ENCODE measurements around the gene ALKBH8. TPM values are rescaled to one million over a fixed set of nuclear protein-coding genes. Genes with fewer than 3 reads are reported as not detected.

The ALKBH8 gene
- total and polyA plus RNA-seq, 2 of the 13 experiments (the other 11 are each of a cell fraction or from before 2014, with no cell fraction given) = 2.4 to 9.1 TPM

DNA sequence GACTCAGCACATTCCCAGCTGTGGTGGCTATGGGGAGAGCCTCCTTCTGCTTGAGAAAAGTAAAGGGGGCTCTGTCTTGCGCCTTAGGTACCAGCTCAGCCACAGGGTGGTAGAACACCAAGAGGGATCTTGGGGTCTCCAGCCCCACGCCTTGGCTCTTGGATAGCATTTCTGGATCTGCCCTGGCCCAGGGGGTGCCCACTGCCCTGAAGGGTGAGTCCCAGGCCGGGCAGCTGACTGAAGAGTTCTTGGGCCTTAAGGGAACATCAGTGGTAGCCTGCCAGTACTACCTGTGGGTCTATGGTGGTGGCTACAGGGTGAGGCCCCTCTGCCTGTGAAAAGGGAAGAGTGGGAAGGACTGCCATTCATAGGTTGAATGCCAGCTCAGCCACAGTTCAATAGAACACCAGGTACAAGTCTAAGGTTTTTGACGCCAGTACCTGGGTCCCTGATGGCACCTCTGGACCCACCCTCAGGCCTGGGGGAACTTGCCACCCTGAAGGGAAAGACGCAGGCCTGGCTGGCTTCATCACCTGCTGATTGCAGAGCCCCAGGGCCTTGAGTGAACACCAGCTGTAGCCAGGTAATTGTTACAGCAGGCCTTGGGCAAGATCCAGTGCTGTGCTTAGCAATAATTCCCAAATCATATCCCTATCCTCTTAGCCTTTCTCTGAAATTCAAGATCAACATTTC lies 111.8 kb downstream of the ALKBH8 start (continued):
- TF ChIP-seq CREB3 (CRISPR knock-in tag; IDR thresholded peaks at IDR 0.05) (no peak), CHD4 (IDR thresholded peaks at IDR 0.05; ENCODE audit: borderline replicate concordance, low read length) (no peak), CHCHD3 (CRISPR knock-in tag; IDR thresholded peaks at IDR 0.05) (no peak), MEF2D (CRISPR knock-in tag; IDR thresholded peaks at IDR 0.05) (no peak), ZNF724P (CRISPR knock-in tag; IDR thresholded peaks at IDR 0.05; ENCODE audit: borderline replicate concordance) (no peak), ZNF549 (CRISPR knock-in tag; IDR thresholded peaks at IDR 0.05) (no peak), ZNF766 (CRISPR knock-in tag; IDR thresholded peaks at IDR 0.05; ENCODE audit: borderline replicate concordance) (no peak), TSC22D2 (CRISPR knock-in tag; IDR thresholded peaks at IDR 0.05; ENCODE audit: borderline replicate concordance) (no peak), NR2F1 (CRISPR knock-in tag; IDR thresholded peaks at IDR 0.05) (no peak), ZBTB7A (CRISPR knock-in tag; IDR thresholded peaks at IDR 0.05) (no peak)
- TF ChIP-seq, protein P1, sequence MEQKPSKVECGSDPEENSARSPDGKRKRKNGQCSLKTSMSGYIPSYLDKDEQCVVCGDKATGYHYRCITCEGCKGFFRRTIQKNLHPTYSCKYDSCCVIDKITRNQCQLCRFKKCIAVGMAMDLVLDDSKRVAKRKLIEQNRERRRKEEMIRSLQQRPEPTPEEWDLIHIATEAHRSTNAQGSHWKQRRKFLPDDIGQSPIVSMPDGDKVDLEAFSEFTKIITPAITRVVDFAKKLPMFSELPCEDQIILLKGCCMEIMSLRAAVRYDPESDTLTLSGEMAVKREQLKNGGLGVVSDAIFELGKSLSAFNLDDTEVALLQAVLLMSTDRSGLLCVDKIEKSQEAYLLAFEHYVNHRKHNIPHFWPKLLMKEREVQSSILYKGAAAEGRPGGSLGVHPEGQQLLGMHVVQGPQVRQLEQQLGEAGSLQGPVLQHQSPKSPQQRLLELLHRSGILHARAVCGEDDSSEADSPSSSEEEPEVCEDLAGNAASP (CRISPR knock-in tag; IDR thresholded peaks at IDR 0.05; ENCODE audit: borderline replicate concordance) = no peak
- TF ChIP-seq, protein P2, sequence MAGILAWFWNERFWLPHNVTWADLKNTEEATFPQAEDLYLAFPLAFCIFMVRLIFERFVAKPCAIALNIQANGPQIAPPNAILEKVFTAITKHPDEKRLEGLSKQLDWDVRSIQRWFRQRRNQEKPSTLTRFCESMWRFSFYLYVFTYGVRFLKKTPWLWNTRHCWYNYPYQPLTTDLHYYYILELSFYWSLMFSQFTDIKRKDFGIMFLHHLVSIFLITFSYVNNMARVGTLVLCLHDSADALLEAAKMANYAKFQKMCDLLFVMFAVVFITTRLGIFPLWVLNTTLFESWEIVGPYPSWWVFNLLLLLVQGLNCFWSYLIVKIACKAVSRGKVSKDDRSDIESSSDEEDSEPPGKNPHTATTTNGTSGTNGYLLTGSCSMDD (CRISPR knock-in tag; IDR thresholded peaks at IDR 0.05) = no peak

Other genes starting within 250 kb of the ALKBH8 start
- 18.6 and 24.5 TPM in 2 replicates for gene CWF19L2, start 107.9 kb downstream of the ALKBH8 start, total RNA-seq (2016; rRNA removed; fragmentation: Illumina TruSeq; extraction: Trizol)
- gene CWF19L2, start 107.9 kb downstream of the ALKBH8 start, polyA plus RNA-seq (2011; rRNA removed) = 1.3 and 2.2 TPM in 2 replicates
- gene ELMOD1, start 25.4 kb upstream of the ALKBH8 start, total RNA-seq (2016; rRNA removed; fragmentation: Illumina TruSeq; extraction: Trizol) = not detected in 2 replicates
- 0.05 TPM in 1 of 2 replicates, not detected in the other for gene ELMOD1, start 25.4 kb upstream of the ALKBH8 start, polyA plus RNA-seq (2011; rRNA removed)
- not detected in 2 replicates for gene SLN, start 146.3 kb upstream of the ALKBH8 start, total RNA-seq (2016; rRNA removed; fragmentation: Illumina TruSeq; extraction: Trizol)
- gene SLN, start 146.3 kb upstream of the ALKBH8 start, polyA plus RNA-seq (2011; rRNA removed) = not detected in 2 replicates